ENCODE measurements around the gene GPR158. TPM values are rescaled to one million over a fixed set of nuclear protein-coding genes. Genes with fewer than 3 reads are reported as not detected.
"Not testable (repeated sequence)": the region's sequence is repeated elsewhere in the genome, so short reads cannot be mapped to it uniquely, and the experiment has no call there.

GPR158 gene
- 0.42 TPM in 1 of 2 replicates, not detected in the other for total RNA-seq (2014; rRNA removed; shearing (Covaris generic))

DNA sequence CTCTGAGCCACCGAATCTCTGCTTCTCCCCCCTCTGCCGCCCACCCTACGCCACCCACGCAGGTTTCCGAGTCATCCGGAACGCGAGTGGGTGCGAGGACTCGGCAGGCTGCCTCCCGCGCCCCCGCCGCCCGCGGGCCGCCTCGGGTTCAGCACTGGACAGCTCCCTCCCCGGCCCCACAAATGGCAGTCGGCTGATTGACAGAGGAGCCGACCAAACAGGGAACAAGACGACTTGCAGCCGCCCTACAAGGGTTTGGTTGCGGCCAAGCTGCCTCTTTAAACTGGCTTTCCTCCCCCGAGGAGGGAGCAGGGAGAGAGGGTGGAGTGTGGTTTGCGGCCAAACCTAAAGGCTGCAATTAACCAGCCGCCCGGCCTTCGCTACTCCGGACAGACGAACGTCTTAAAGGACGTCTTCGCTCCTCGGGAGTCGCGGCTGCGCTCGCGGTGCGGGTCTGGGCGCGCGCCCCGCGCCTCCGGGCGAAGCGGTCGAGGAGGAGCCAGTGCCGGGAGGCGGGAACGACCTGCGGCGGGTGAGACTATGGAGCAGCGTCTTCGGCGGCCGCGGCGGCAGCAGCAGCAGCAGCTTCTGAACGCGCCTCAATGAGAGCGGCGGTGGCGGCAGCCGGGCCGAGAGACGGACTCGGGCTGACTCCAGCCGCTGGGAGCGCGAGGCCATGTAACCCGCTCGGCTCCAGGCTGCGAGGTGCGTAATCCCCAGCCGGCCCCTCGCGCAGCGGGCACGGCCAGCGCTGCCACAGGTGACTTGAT is at the start of gene GPR158:
TSS of gene GPR158 (plus strand) at position 541 of the 770 bp plus-strand sequence. CDS start 420 bp downstream, outside the sequence.
- H3K36me3 ChIP-seq = no peaks in the 10 kb centered on the region
- H3K27me3 ChIP-seq (replicated peaks) = peaks cover 57% of the 10 kb centered on the region
- H3K27ac ChIP-seq = no peak within 1 kb of the TSS
- H3K4me3 ChIP-seq = peak within 1 kb of the TSS; percentile 34
- H3K4me1 ChIP-seq (replicated peaks) = peaks cover 12% of the 10 kb centered on the region
- peaks cover 3% of the 10 kb centered on the region; the same call in 1 of the 2 replicates for H3K9me3 ChIP-seq (replicated peaks)
- peak; percentile 82 to 86 for DNase-seq (ENCODE audit: low read depth in 1 of 2, low spot score in 2 of 2)

DNA sequence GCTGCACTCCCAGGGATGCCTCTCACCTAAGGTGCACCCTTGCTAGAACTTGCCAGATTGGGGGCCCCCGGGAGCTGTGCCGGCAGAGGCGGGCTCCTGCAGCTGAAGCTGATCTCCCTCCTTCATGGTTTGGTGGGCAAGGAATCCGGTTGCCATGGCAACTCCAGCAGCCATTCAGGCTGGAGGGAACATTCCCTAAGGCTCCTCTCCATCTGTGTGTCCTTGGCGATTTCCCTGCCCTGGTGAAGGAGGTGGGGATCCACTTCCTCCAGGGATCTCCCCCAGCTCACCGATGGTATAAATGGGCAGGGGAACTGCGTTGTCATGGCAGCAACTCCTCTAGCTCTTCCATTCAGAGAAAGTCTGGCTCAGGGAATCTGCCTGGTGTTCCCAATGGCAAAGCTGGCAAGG is 49.6 kb upstream of the GPR158 start:
- Histone ChIP-seq H3K27me3 (replicated peaks) (no peaks in the 10 kb centered on the region), H3K4me3 (no peak overlapping the region), H3K36me3 (no peaks in the 10 kb centered on the region), H3K4me1 (replicated peaks) (no peaks in the 10 kb centered on the region), H3K27ac (no peak overlapping the region), H3K9me3 (replicated peaks) (no peaks in the 10 kb centered on the region)
- DNase-seq (ENCODE audit: low read depth in 1 of 2, low spot score in 2 of 2) = no peak

- Histone ChIP-seq H3K27ac (no peak overlapping the region), H3K36me3 (no peaks in the 10 kb centered on the region), H3K9me3 (replicated peaks) (no peaks in the 10 kb centered on the region), H3K4me3 (no peak overlapping the region), H3K27me3 (replicated peaks) (no peaks in the 10 kb centered on the region), H3K4me1 (replicated peaks) (no peaks in the 10 kb centered on the region)
- no peak for DNase-seq (ENCODE audit: low read depth in 1 of 2, low spot score in 2 of 2)
Measured at GRCh38 chr10:25129592-25129991, 45.2 kb upstream of the GPR158 start.

GRCh38 chr10:25130906-25131305 is 43.9 kb upstream of the GPR158 start:
- Histone ChIP-seq H3K27me3 (replicated peaks) (no peaks in the 10 kb centered on the region), H3K4me1 (replicated peaks) (no peaks in the 10 kb centered on the region), H3K36me3 (no peaks in the 10 kb centered on the region), H3K9me3 (replicated peaks) (no peaks in the 10 kb centered on the region), H3K4me3 (no peak overlapping the region), H3K27ac (no peak overlapping the region)
- no peak for DNase-seq (ENCODE audit: low read depth in 1 of 2, low spot score in 2 of 2)

DNA sequence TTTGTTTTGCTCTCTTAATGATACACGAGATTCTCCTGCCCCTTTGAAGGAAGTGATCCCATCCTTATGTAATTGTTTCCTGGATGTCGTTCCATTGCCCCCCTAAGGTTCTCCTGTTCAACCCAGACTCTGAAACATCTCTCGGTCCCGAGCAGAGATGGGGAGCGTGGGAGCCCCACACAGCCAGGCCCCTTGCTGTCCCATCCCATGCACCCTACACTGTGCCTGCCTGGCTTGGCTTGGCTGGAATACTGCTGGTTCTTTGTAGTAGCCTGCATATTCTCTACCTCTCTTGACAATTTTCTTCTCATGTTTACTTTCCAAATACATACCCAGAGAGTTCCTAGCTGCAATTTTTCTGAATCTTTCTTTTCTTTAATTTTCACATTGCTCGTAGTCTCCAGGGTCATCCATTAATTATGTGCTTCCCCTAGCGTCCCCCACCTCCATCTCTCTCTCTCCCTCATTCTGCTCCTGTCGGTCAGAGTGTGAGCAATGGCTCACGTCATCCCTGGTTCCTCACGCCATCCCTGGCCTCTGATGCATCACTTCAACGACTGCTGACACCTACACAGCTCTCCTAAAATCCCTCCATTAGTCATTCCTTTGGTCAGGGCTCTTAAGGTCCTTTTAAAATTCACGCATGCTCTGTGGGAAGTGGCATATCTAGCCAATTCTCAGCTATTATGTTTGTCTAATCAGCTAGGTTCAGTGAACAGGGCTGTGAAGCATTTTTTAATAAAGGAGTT is 32.5 kb upstream of the GPR158 start:
- H3K27ac ChIP-seq = no peak overlapping the region
- H3K36me3 ChIP-seq = no peaks in the 10 kb centered on the region
- DNase-seq (ENCODE audit: low read depth in 1 of 2, low spot score in 2 of 2) = no peak
- no peak overlapping the region for H3K4me3 ChIP-seq
- H3K27me3 ChIP-seq (replicated peaks) = no peaks in the 10 kb centered on the region
- H3K9me3 ChIP-seq (replicated peaks) = no peaks in the 10 kb centered on the region
- H3K4me1 ChIP-seq (replicated peaks) = no peaks in the 10 kb centered on the region

- no peaks in the 10 kb centered on the region for H3K4me1 ChIP-seq (replicated peaks)
- H3K27ac ChIP-seq = no peak overlapping the region
- H3K4me3 ChIP-seq = no peak overlapping the region
- no peaks in the 10 kb centered on the region for H3K9me3 ChIP-seq (replicated peaks)
- DNase-seq (ENCODE audit: low read depth in 1 of 2, low spot score in 2 of 2) = no peak
- H3K27me3 ChIP-seq (replicated peaks) = peaks cover 6% of the 10 kb centered on the region; the same call in 1 of the 2 replicates
- H3K36me3 ChIP-seq = no peaks in the 10 kb centered on the region
Measured at GRCh38 chr10:25157650-25158049, 17.2 kb upstream of the GPR158 start.

DNA sequence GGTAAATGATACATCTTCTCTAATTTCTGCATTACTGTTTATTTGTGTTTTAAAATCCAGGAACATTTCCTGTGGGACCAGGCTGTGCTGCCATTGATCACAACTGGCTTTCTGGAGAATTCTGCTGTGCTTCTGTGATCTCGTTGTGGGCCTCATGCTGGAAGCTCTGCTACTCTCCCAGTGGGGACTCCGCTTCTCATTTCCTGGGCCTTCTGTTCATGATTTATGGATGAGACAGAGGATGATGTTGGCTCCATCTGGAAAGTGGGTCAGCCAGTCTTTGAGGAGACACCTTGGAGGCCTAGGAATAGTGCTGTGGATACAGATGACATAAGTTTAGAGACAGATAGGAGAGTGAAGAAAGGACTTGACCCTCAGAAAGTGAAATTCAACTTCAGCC is 15.2 kb upstream of the GPR158 start:
- Histone ChIP-seq H3K4me3 (no peak overlapping the region), H3K27ac (no peak overlapping the region), H3K36me3 (no peaks in the 10 kb centered on the region), H3K9me3 (replicated peaks) (no peaks in the 10 kb centered on the region), H3K27me3 (replicated peaks) (peaks cover 6% of the 10 kb centered on the region; the same call in 1 of the 2 replicates), H3K4me1 (replicated peaks) (no peaks in the 10 kb centered on the region)
- no peak for DNase-seq (ENCODE audit: low read depth in 1 of 2, low spot score in 2 of 2)

GRCh38 chr10:25162391-25162790 is 12.4 kb upstream of the GPR158 start:
- Histone ChIP-seq H3K27ac (no peak overlapping the region), H3K9me3 (replicated peaks) (no peaks in the 10 kb centered on the region), H3K36me3 (no peaks in the 10 kb centered on the region), H3K27me3 (replicated peaks) (peaks cover 3% of the 10 kb centered on the region; the same call in 1 of the 2 replicates), H3K4me1 (replicated peaks) (no peaks in the 10 kb centered on the region), H3K4me3 (no peak overlapping the region)
- DNase-seq (ENCODE audit: low read depth in 1 of 2, low spot score in 2 of 2) = no peak

DNA sequence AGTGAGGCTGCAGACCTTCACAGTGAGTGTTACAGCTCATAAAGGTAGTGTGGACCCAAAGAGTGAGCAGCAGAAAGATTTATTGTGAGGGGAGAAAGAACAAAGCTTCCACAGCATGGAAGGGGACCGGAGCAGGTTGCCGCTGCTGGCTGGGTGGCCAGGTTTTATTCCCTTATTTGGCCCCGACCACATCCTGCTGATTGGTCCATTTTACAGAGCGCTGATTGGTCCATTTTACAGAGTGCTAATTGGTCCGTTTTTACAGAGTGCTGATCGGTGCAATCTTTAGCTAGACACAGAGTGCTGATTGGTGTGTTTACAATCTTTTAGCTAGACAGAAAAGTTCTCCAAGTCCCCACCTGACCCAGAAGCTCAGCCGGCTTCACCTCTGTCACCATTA is 11.3 kb upstream of the GPR158 start:
- H3K27me3 ChIP-seq (replicated peaks); DNase-seq (ENCODE audit: low read depth in 1 of 2, low spot score in 2 of 2); H3K4me3 ChIP-seq; H3K36me3 ChIP-seq; H3K4me1 ChIP-seq (replicated peaks); H3K9me3 ChIP-seq (replicated peaks); H3K27ac ChIP-seq: not testable (repeated sequence)

GRCh38 chr10:25169740-25170139 is 5.1 kb upstream of the GPR158 start:
- Histone ChIP-seq H3K36me3 (no peaks in the 10 kb centered on the region), H3K27me3 (replicated peaks) (peaks cover 17% of the 10 kb centered on the region), H3K4me3 (no peak overlapping the region), H3K27ac (no peak overlapping the region), H3K4me1 (replicated peaks) (peaks cover 6% of the 10 kb centered on the region), H3K9me3 (replicated peaks) (peaks cover 3% of the 10 kb centered on the region; the same call in 1 of the 2 replicates)
- no peak for DNase-seq (ENCODE audit: low read depth in 1 of 2, low spot score in 2 of 2)

- Histone ChIP-seq H3K27me3 (replicated peaks) (peaks cover 25% of the 10 kb centered on the region), H3K36me3 (no peaks in the 10 kb centered on the region), H3K9me3 (replicated peaks) (peaks cover 3% of the 10 kb centered on the region; the same call in 1 of the 2 replicates), H3K4me3 (no peak overlapping the region), H3K4me1 (replicated peaks) (peaks cover 12% of the 10 kb centered on the region), H3K27ac (no peak overlapping the region)
- no peak for DNase-seq (ENCODE audit: low read depth in 1 of 2, low spot score in 2 of 2)
Measured at GRCh38 chr10:25170627-25171026, 4.2 kb upstream of the GPR158 start.

GRCh38 chr10:25175527-25176420 is 973 bp downstream of the GPR158 start:
- DNase-seq (ENCODE audit: low read depth in 1 of 2, low spot score in 2 of 2) = no peak
- H3K4me3 ChIP-seq = no peak overlapping the region
- H3K36me3 ChIP-seq = no peaks in the 10 kb centered on the region
- peaks cover 57% of the 10 kb centered on the region for H3K27me3 ChIP-seq (replicated peaks)
- H3K9me3 ChIP-seq (replicated peaks) = peaks cover 3% of the 10 kb centered on the region; the same call in 1 of the 2 replicates
- H3K27ac ChIP-seq = no peak overlapping the region
- H3K4me1 ChIP-seq (replicated peaks) = peaks cover 12% of the 10 kb centered on the region

- H3K9me3 ChIP-seq (replicated peaks) = peaks cover 3% of the 10 kb centered on the region; the same call in 1 of the 2 replicates
- peaks cover 57% of the 10 kb centered on the region for H3K27me3 ChIP-seq (replicated peaks)
- H3K4me1 ChIP-seq (replicated peaks) = peaks cover 12% of the 10 kb centered on the region
- no peaks in the 10 kb centered on the region for H3K36me3 ChIP-seq
- no peak overlapping the region for H3K4me3 ChIP-seq
- H3K27ac ChIP-seq = no peak overlapping the region
- no peak for DNase-seq (ENCODE audit: low read depth in 1 of 2, low spot score in 2 of 2)
Measured at GRCh38 chr10:25176421-25176968, 1.7 kb downstream of the GPR158 start.

Data from SJSA1 (cell line).